ENCODE results near the gene ALPL.

GRCh38 chr1:21565285-21565684 lies 56.1 kb downstream of the ALPL start:
- no peak for TF ChIP-seq CTCF (IDR thresholded peaks at IDR 0.05)
- no peak for TF ChIP-seq POLR2A (IDR thresholded peaks at IDR 0.05)
- TF ChIP-seq POLR2AphosphoS5 (IDR thresholded peaks at IDR 0.05; ENCODE audit: insufficient read depth in 1 of 2, low read depth in 1 of 2): no peak
